ENCODE data around the gene SMYD3. TPM values are rescaled to one million over a fixed set of nuclear protein-coding genes. Genes with fewer than 3 reads are reported as not detected.

The SMYD3 gene
- total RNA-seq, 1 experiment from 2014 or later: 25.5 TPM

- H3K4me3 Mint-ChIP-seq: no peak overlapping the region
- peaks cover 1% of the 10 kb centered on the region for H3K27me3 Mint-ChIP-seq (ENCODE audit: low read depth)
- H3K36me3 Mint-ChIP-seq (ENCODE audit: insufficient read depth in 1 of 3, low read depth in 3 of 3): no peaks in the 10 kb centered on the region; a peak in 1 of 7 replicates
Observed at GRCh38 chr1:245700631-245701030, 806.4 kb downstream of the SMYD3 start.

More at GRCh38 chr1:245700631-245701030, 806.4 kb downstream of the SMYD3 start:
- Histone ChIP-seq H2BK12ac (ENCODE audit: insufficient read length, low read depth, low read length) (no peak overlapping the region), H3K79me1 (ENCODE audit: insufficient read depth, low read depth, low read length, poor library complexity, severe bottlenecking) (no peaks in the 10 kb centered on the region), H3K18ac (ENCODE audit: insufficient read length, low read depth, low read length) (no peak overlapping the region), H3K9me3 (ENCODE audit: control insufficient read depth, low read depth, low read length) (no peaks in the 10 kb centered on the region), H3K9ac (ENCODE audit: extremely low read depth, insufficient read length, low read length) (no peak overlapping the region), H3K4ac (ENCODE audit: low read depth, low read length) (no peak overlapping the region), H3K23me2 (ENCODE audit: insufficient read length, low read depth, low read length, poor library complexity, severe bottlenecking) (no peaks in the 10 kb centered on the region), H2BK120ac (ENCODE audit: low read depth, low read length, poor library complexity, severe bottlenecking) (no peak overlapping the region), H4K8ac (replicated peaks; ENCODE audit: insufficient read length, low read depth, low read length) (no peak overlapping the region), H2BK5ac (ENCODE audit: insufficient read length, low read length) (no peak overlapping the region), H3K23ac (ENCODE audit: insufficient read length, low read depth, low read length) (no peak overlapping the region), H2AFZ (ENCODE audit: low read length) (no peak overlapping the region), H3K56ac (ENCODE audit: insufficient read length, low read depth, low read length) (no peak overlapping the region), H3K27ac (ENCODE audit: insufficient read length, low read depth, low read length) (no peak overlapping the region), H2BK20ac (ENCODE audit: low read depth, low read length, poor library complexity, severe bottlenecking) (no peak overlapping the region), H3K79me2 (ENCODE audit: insufficient read depth, low read length) (no peaks in the 10 kb centered on the region), H3T11ph (ENCODE audit: low read length) (no peak overlapping the region), H2BK15ac (ENCODE audit: low read depth, low read length) (no peak overlapping the region), H2AK5ac (ENCODE audit: insufficient read length, low read length) (no peak overlapping the region), H3K4me1 (ENCODE audit: insufficient read depth, low read length) (no peaks in the 10 kb centered on the region), H3K14ac (ENCODE audit: insufficient read depth, low read length) (no peak overlapping the region), H3K4me2 (ENCODE audit: insufficient read depth, insufficient read length, low read length) (no peak overlapping the region), H4K20me1 (ENCODE audit: control insufficient read depth, insufficient read depth, insufficient read length) (no peaks in the 10 kb centered on the region), H4K5ac (ENCODE audit: insufficient read length, low read depth, low read length) (no peak overlapping the region), H4K91ac (ENCODE audit: insufficient read length, low read depth, low read length) (no peak overlapping the region), H3K27me3 (ENCODE audit: insufficient read depth, low read length) (no peaks in the 10 kb centered on the region)
- Mint-ChIP-seq H3K9me3 (no peaks in the 10 kb centered on the region; a peak in 1 of 5 replicates), H3K27ac (no peak overlapping the region), H3K4me1 (peaks cover 6% of the 10 kb centered on the region in 2 experiments)
- TF ChIP-seq CTCF (conservative IDR thresholded peaks at IDR 0.05): no peak
- DNase-seq: no peak
- no CpG with 5 or more reads among the region's 13 CpGs for WGBS (ENCODE audit: extremely low coverage, insufficient read length, low lambda C conversion rate)

Other genes starting within 250 kb of the SMYD3 start
- gene TFB2M, start 59.0 kb upstream of the SMYD3 start, total RNA-seq (2021): 27.0 and 27.7 TPM in 2 replicates
- 18.0 and 19.8 TPM in 2 replicates for gene CNST, start 59.2 kb upstream of the SMYD3 start, total RNA-seq (2021)
- 19.5 and 20.7 TPM in 2 replicates for gene SCCPDH, start 217.1 kb upstream of the SMYD3 start, total RNA-seq (2021)

Measured in H9 (cell line).